A549 (cell line): Measurements from ENCODE around the gene NAA15. TPM values are rescaled to one million over a fixed set of nuclear protein-coding genes. Genes with fewer than 3 reads are reported as not detected.
"Not testable (repeated sequence)": the region's sequence is repeated elsewhere in the genome, so short reads cannot be mapped to it uniquely, and the experiment has no call there.

ENCODE experiments used
- ATAC-seq, 2 experiments: fragments of 200-7000 bp in 1 of 2; fragments of >200 bp in 1 of 2; cut with Nextera tagmentation in 1 of 2; cut with Tn5 transposase in 1 of 2; 3 replicates each; pipeline versions ENCODE4 v1.8.0 to v1.9.1; 2018 to 2020; ENCODE audit warnings: mild to moderate bottlenecking in 1 of 2, moderate library complexity in 1 of 2
- CTCF ChIA-PET: fragments of 300-600 bp; sonication (Branson Sonifier 250); formaldehyde crosslinking; extraction: SDS; loops from one replicate; lab custom pipeline; 2021; ENCODE audit warnings: antibody characterized with exemption, inconsistent platforms; lab: Yijun Ruan, JAX
- POLR2A ChIA-PET: fragments of 350-600 bp; formaldehyde crosslinking; extraction: SDS; loops from one replicate; lab custom pipeline; 2021; ENCODE audit warnings: antibody characterized with exemption, inconsistent platforms; lab: Yijun Ruan, JAX
- DNase-seq, 2 experiments: peaks; one replicate each; pipeline versions ENCODE4 v3.0.0 to v3.0.0-alpha.2; 2011 to 2016; ENCODE audit warnings: low read depth in 1 of 2, low spot score in 1 of 2
- FAIRE-seq: peaks from 2 replicates; lab custom pipeline; 2011; peaks lifted over from hg19 to GRCh38; lab: Jason Lieb, UNC
- H3K27ac ChIP-seq, 2 experiments: fragments of >200 bp; sonication (Bioruptor Twin); formaldehyde crosslinking; 3 replicates each; pipeline ENCODE4 v1.5.1; 2016 to 2017
- H3K4me1 ChIP-seq: fragments of >200 bp; sonication (Bioruptor Twin); formaldehyde crosslinking; 3 replicates; pipeline ENCODE4 v1.6.1; 2016
- H3K4me2 ChIP-seq: fragments of >200 bp; sonication (Bioruptor Twin); formaldehyde crosslinking; 3 replicates; pipeline ENCODE4 v1.6.1; 2016
- H3K4me3 ChIP-seq: fragments of >200 bp; sonication (Bioruptor Twin); formaldehyde crosslinking; 3 replicates; pipeline ENCODE4 v1.5.1; 2016
- H3K9me3 ChIP-seq: fragments of >200 bp; sonication (Bioruptor Twin); formaldehyde crosslinking; 3 replicates; pipeline ENCODE4 v1.6.1; 2016
- CBX8 ChIP-seq: fragments of 200-600 bp; sonication (generic); IDR thresholded peaks from 2 replicates; pipeline ENCODE4 v1.6.1; 2016
- CHD2 ChIP-seq: fragments of 150-350 bp; IDR thresholded peaks from 2 replicates; pipeline ENCODE4 v1.6.1; 2014; ENCODE audit warnings: low read length; ENCODE audit not compliant: partially characterized antibody
- HOXA7 ChIP-seq: fragments of 250-450 bp; sonication (Bioruptor Pico); IDR thresholded peaks from 2 replicates; pipeline ENCODE4 v1.5.0; 2020; ENCODE audit warnings: mild to moderate bottlenecking, moderate library complexity
- JUN ChIP-seq, 2 experiments: fragments of >200 bp; sonication (Bioruptor Twin); formaldehyde crosslinking; IDR thresholded peaks; 2 replicates in 1 of 2; 3 replicates in 1 of 2; pipeline ENCODE4 v1.6.1; 2016 to 2017
- SREBF2 ChIP-seq: fragments of 450-650 bp; IDR thresholded peaks from 2 replicates; pipeline ENCODE4 v1.6.1; 2014; ENCODE audit warnings: mild to moderate bottlenecking, moderate library complexity
- TFCP2L1 ChIP-seq: fragments of 250-450 bp; sonication (Bioruptor Pico); IDR thresholded peaks from 2 replicates; pipeline ENCODE4 v1.5.0; 2021; ENCODE audit warnings: mild to moderate bottlenecking
- TP53 ChIP-seq: fragments of 250-450 bp; sonication (Bioruptor Pico); IDR thresholded peaks from 2 replicates; pipeline ENCODE4 v1.5.0; 2021; ENCODE audit warnings: mild to moderate bottlenecking, moderate library complexity
- ZFP36 ChIP-seq: fragments of 450-650 bp; IDR thresholded peaks from 2 replicates; pipeline ENCODE4 v1.6.1; 2014; ENCODE audit warnings: borderline replicate concordance; ENCODE audit not compliant: partially characterized antibody
- WGBS: methylation state at CpG from one replicate; pipeline ENCODE4 v1.1.6; 2017; ENCODE audit errors: missing lambda C conversion rate; 5-methylcytosine and 5-hydroxymethylcytosine counted together
- polyA plus RNA-seq, 4 experiments: library from polyadenylated mRNA; depleted of rRNA in 3 of 4; stranded (reverse); fragments of >200 nt; fragmentation: RNase III in 1 of 4; extraction: RNeasy Plus Mini Kit Qiagen cat#74134 plus additional on column Dnase treatment in 1 of 4; gene quantifications; 2 replicates in 3 of 4; 3 replicates in 1 of 4; pipeline ENCODE4 v1.2.3, GENCODE V29; 2011 to 2017
- TF ChIP-seq, protein P1 (sequence below): fragments of >200 bp; sonication (Bioruptor Twin); formaldehyde crosslinking; IDR thresholded peaks from 2 replicates; pipeline ENCODE4 v1.6.1; 2016
- TF ChIP-seq, protein P2 (sequence below): fragments of 250-450 bp; sonication (Bioruptor Pico); IDR thresholded peaks from 2 replicates; pipeline ENCODE4 v1.5.0; 2020; ENCODE audit warnings: low read depth, mild to moderate bottlenecking, moderate library complexity
- TF ChIP-seq, protein P3 (sequence below): fragments of >200 bp; sonication (Bioruptor Twin); formaldehyde crosslinking; IDR thresholded peaks from 3 replicates; pipeline ENCODE4 v1.5.1; 2016

NAA15 gene
- polyA plus RNA-seq, 2 of the 4 experiments (the other 2 are of a cell fraction), result 29.2 to 45.2 TPM

DNA sequence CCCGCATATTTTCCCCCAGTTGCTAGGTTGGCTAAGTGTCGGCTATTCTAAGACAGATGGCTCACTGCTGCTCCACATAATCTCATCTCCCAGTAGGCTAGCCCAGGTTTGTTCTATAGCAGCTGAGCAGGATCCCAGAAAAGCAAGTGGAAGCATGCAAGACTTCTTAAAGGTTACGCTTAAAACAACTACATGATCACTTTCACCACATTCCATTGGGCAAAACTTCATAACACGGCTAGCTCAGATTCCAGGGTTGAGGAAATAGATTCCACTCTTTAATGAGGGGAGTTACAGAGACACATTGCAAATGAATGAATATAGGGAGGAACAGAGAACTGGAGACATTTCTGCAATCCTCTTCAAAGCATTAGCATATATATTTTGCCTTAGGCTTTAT lies 139.7 kb downstream of the NAA15 start:
- FAIRE-seq (no peak), ATAC-seq (no peak)
- Histone ChIP-seq H3K9me3 (peaks cover 20% of the 10 kb centered on the region), H3K4me3 (no peak overlapping the region)
- TF ChIP-seq, protein P1, sequence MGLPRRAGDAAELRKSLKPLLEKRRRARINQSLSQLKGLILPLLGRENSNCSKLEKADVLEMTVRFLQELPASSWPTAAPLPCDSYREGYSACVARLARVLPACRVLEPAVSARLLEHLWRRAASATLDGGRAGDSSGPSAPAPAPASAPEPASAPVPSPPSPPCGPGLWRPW, result no peak
- TF ChIP-seq, all 56 proteins: peak for 0
- H3K27ac ChIP-seq, result no peak overlapping the region
- CTCF ChIA-PET, result interaction anchor here (2.3 kb wide), 1 partner anchor 12 kb away, joined by 8 read pairs; no protein-coding TSS in a partner anchor
- POLR2A ChIA-PET, result no interaction called here
- H3K4me1 ChIP-seq, result no peaks in the 10 kb centered on the region
- no peak for DNase-seq
- no peak overlapping the region for H3K4me2 ChIP-seq
- 89% methylated on average over 4 of the region's 4 CpGs for WGBS

DNA sequence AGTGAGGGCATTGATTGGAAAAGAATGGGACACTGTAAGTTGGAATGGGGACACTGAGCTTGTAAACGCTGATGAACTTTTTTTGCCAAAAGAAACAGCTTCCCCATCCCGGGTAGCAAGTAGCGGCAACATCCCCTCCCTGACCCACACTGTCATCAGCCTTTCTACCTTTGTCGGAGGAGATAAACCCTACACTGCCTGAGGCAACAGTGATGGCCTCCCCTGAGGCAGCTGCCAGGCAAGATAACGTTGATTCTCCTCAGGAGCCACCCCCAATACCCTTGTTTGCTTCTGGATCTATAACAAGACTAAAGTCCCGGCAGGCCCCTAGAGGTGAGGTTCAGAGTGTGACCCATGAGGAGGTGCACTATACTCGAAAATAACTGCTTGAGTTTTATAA lies 142.4 kb downstream of the NAA15 start:
- no peak for ATAC-seq

DNA sequence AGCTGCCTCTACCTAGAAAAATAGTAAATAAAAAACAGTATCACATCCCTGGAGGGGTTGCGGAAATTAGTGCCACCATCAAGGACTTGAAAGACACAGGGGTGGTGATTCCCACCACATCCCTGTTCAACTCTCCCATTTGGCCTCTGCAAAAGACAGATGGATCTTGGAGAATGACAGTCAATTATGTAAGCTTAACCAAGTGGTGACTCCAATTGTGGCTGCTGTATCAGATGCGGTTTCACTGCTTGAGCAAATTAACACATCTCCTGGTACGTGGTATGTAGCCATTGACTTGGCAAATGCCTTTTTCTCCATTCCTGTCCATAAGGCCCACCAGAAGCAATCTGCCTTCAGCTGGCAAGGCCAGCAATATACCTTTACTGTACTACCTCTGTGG lies 143.6 kb downstream of the NAA15 start:
- ATAC-seq, H3K4me1 ChIP-seq, DNase-seq, H3K27ac ChIP-seq, CTCF ChIA-PET, H3K4me3 ChIP-seq, FAIRE-seq, H3K4me2 ChIP-seq, H3K9me3 ChIP-seq: not testable (repeated sequence)
- WGBS, result 61% methylated on average over 3 of the region's 3 CpGs
- POLR2A ChIA-PET, result interaction anchor here (0.6 to 0.7 kb wide), 2 partner anchors 8 to 12 kb away, joined by 3 to 13 read pairs; no protein-coding TSS in a partner anchor

More for the DNA sequence above, 142.4 kb downstream of the NAA15 start:
- ChIA-PET CTCF (interaction anchor here (0.6 to 1.1 kb wide), 2 partner anchors 9 to 20 kb away, joined by 3 read pairs; no protein-coding TSS in a partner anchor), POLR2A (no interaction called here)
- peaks cover 9% of the 10 kb centered on the region for H3K9me3 ChIP-seq
- H3K4me1 ChIP-seq, result no peaks in the 10 kb centered on the region
- FAIRE-seq, result no peak
- TF ChIP-seq TFCP2L1 (no peak), TP53 (CRISPR knock-in tag) (no peak), ZFP36 (no peak), SREBF2 (no peak), CHD2 (no peak), CBX8 (no peak), HOXA7 (no peak)
- TF ChIP-seq, protein P2, sequence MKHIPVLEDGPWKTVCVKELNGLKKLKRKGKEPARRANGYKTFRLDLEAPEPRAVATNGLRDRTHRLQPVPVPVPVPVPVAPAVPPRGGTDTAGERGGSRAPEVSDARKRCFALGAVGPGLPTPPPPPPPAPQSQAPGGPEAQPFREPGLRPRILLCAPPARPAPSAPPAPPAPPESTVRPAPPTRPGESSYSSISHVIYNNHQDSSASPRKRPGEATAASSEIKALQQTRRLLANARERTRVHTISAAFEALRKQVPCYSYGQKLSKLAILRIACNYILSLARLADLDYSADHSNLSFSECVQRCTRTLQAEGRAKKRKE (CRISPR knock-in tag), result no peak
- TF ChIP-seq, protein P3, sequence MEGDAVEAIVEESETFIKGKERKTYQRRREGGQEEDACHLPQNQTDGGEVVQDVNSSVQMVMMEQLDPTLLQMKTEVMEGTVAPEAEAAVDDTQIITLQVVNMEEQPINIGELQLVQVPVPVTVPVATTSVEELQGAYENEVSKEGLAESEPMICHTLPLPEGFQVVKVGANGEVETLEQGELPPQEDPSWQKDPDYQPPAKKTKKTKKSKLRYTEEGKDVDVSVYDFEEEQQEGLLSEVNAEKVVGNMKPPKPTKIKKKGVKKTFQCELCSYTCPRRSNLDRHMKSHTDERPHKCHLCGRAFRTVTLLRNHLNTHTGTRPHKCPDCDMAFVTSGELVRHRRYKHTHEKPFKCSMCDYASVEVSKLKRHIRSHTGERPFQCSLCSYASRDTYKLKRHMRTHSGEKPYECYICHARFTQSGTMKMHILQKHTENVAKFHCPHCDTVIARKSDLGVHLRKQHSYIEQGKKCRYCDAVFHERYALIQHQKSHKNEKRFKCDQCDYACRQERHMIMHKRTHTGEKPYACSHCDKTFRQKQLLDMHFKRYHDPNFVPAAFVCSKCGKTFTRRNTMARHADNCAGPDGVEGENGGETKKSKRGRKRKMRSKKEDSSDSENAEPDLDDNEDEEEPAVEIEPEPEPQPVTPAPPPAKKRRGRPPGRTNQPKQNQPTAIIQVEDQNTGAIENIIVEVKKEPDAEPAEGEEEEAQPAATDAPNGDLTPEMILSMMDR, result no peak
- H3K4me2 ChIP-seq, result no peak overlapping the region
- H3K27ac ChIP-seq, result no peak overlapping the region
- WGBS, result 79% methylated on average over 7 of the region's 7 CpGs
- no peak for DNase-seq
- H3K4me3 ChIP-seq, result no peak overlapping the region

DNA sequence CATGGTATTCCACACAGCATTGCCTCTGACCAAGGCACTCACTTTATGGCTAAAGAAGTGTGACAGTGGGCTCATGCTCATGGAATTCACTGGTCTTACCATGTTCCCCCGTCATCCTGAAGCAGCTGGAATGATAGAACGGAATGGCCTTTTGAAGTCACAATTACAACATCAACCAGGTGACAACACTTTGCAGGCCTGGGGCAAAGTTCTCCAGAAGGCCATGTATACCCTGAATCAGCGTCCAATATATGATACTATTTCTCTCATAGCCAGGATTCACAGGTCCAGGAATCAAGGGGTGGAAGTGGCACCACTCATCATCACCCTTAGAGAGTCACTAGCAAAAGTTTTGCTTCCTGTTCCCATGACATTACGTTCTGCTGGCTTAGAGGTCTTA lies 145.8 kb downstream of the NAA15 start:
- ATAC-seq, FAIRE-seq, H3K4me3 ChIP-seq, CTCF ChIA-PET, H3K27ac ChIP-seq, H3K9me3 ChIP-seq, H3K4me2 ChIP-seq, H3K4me1 ChIP-seq, DNase-seq, POLR2A ChIA-PET: not testable (repeated sequence)
- 98% methylated on average over 4 of the region's 4 CpGs for WGBS

DNA sequence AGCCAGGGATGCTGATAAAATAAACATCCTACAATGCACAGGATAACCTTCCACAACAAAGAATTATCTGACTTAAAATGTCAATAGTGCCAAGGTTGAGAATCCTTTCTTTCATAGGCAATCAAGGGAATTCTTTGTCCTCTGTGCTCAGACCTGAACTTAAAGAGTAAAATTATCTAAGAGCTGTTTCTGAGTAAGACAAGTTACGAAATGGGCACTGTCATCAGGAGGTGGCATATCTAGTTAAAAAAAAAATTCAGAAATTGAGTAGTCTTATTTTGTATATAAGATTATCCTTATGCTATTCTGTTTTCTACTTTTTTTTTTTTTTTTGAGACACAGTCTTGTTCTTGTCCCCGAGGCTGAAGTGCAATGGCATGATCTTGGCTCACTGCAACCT lies 149.3 kb downstream of the NAA15 start:
- H3K4me2 ChIP-seq, result no peak overlapping the region
- POLR2A ChIA-PET, result no interaction called here
- no peaks in the 10 kb centered on the region for H3K9me3 ChIP-seq
- CTCF ChIA-PET, result interaction anchor here (0.6 to 1.3 kb wide), 4 partner anchors 34 to 1311 kb away, joined by 3 to 4 read pairs (median 3); no protein-coding TSS in a partner anchor
- peaks cover 21% of the 10 kb centered on the region for H3K4me1 ChIP-seq
- no peak for TF ChIP-seq JUN (IDR thresholded peaks at IDR 0.05)
- 91% methylated on average over 2 of the region's 2 CpGs for WGBS
- DNase-seq (no peak), FAIRE-seq (no peak), ATAC-seq (no peak)
- H3K27ac ChIP-seq, result no peak overlapping the region
- H3K4me3 ChIP-seq, result no peak overlapping the region
